Smooth muscle cell (in vitro differentiated cells): ENCODE results near the gene LAMTOR2. TPM values are rescaled to one million over a fixed set of nuclear protein-coding genes. Genes with fewer than 3 reads are reported as not detected.
"Not testable (repeated sequence)": the region's sequence is repeated elsewhere in the genome, so short reads cannot be mapped to it uniquely, and the experiment has no call there.

Experiments
- DNase-seq: peaks from one replicate; lab custom pipeline; 2025; ENCODE audit not compliant: unreplicated experiment; lab: John Stamatoyannopoulos, UW
- H2AFZ ChIP-seq: fragments of 200-600 bp; sonication (generic); 2 replicates; pipeline ENCODE4 v1.6.0; 2016; ENCODE audit warnings: antibody characterized with exemption, low read depth, mild to moderate bottlenecking
- H3F3A ChIP-seq: fragments of 200-600 bp; sonication (generic); 2 replicates; pipeline ENCODE4 v1.6.0; 2017; ENCODE audit warnings: antibody characterized with exemption, low read depth
- H3K27ac ChIP-seq: fragments of 200-600 bp; sonication (generic); 2 replicates; pipeline ENCODE4 v1.5.1; 2016; ENCODE audit warnings: low read depth, mild to moderate bottlenecking
- H3K27me3 ChIP-seq: fragments of 200-600 bp; sonication (generic); 2 replicates; pipeline ENCODE4 v1.6.1; 2016; ENCODE audit warnings: low read depth, mild to moderate bottlenecking
- H3K36me3 ChIP-seq: fragments of 200-600 bp; sonication (generic); 2 replicates; pipeline ENCODE4 v1.5.1; 2016; ENCODE audit warnings: low read depth
- H3K4me1 ChIP-seq: fragments of 200-600 bp; sonication (generic); 2 replicates; pipeline ENCODE4 v1.5.1; 2016; ENCODE audit warnings: low read depth
- H3K4me2 ChIP-seq: fragments of 200-600 bp; sonication (generic); 2 replicates; pipeline ENCODE4 v1.6.0; 2016; ENCODE audit warnings: mild to moderate bottlenecking
- H3K4me3 ChIP-seq: fragments of 200-600 bp; sonication (generic); 2 replicates; pipeline ENCODE4 v1.5.1; 2016; ENCODE audit warnings: mild to moderate bottlenecking
- H3K79me2 ChIP-seq: fragments of 200-600 bp; sonication (generic); 2 replicates; pipeline ENCODE4 v1.6.0; 2016; ENCODE audit warnings: low read depth, mild to moderate bottlenecking
- H3K9ac ChIP-seq: fragments of 200-600 bp; sonication (generic); 2 replicates; pipeline ENCODE4 v1.6.0; 2016; ENCODE audit warnings: low read depth
- H3K9me3 ChIP-seq: fragments of 200-600 bp; sonication (generic); replicated peaks from 2 replicates; pipeline ENCODE4 v1.5.1; 2016; ENCODE audit warnings: low read depth
- H4K20me1 ChIP-seq: fragments of 200-600 bp; sonication (generic); 2 replicates; pipeline ENCODE4 v1.6.0; 2016; ENCODE audit warnings: low read depth
- WGBS: methylation state at CpG from one replicate; pipeline ENCODE4 v1.1.7; 2016; ENCODE audit warnings: low lambda C conversion rate; 5-methylcytosine and 5-hydroxymethylcytosine counted together
- polyA plus RNA-seq: library from polyadenylated mRNA; unstranded; fragments of >200 nt; fragmentation: Nextera tagmentation; extraction: Ambion mirVana; gene quantifications from 2 replicates; pipeline ENCODE4 v1.2.1, GENCODE V29; 2016
- total RNA-seq: library from RNA; depleted of rRNA; stranded (reverse); fragments of >200 nt; gene quantifications from 2 replicates; pipeline ENCODE4 v1.2.3, GENCODE V29; 2014
- TF ChIP-seq, protein P1 (sequence below): fragments of 200-600 bp; sonication (generic); IDR thresholded peaks from 2 replicates; pipeline ENCODE4 v1.5.1; 2017; ENCODE audit warnings: borderline replicate concordance, mild to moderate bottlenecking, antibody characterized with exemption; ENCODE audit not compliant: insufficient read depth, poor library complexity, severe bottlenecking

LAMTOR2 gene
- total and polyA plus RNA-seq, 2 experiments from 2014 or later = 55.1 to 146 TPM

DNA sequence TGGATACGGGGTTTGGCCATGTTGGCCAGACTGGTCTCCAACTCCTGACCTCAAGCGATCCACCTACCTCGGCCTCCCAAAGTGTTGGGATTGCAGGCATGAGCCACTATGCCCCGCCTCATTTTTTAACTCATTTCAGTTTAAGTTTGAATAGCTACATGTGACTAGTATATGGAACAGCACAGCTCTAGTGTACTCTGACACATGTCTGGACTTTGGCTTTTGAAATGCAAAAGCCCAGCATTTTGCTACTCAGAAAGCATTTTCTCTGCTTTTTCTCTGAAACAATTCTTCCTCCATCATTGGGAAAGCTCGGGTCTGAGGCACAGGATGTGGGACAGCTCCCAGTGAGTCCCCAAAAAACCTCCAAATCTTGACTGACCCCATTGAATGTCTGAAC lies 29.8 kb upstream of the LAMTOR2 start:
- no peak overlapping the region for H3K4me2 ChIP-seq
- WGBS = 95% methylated on average over 5 of the region's 5 CpGs

DNA sequence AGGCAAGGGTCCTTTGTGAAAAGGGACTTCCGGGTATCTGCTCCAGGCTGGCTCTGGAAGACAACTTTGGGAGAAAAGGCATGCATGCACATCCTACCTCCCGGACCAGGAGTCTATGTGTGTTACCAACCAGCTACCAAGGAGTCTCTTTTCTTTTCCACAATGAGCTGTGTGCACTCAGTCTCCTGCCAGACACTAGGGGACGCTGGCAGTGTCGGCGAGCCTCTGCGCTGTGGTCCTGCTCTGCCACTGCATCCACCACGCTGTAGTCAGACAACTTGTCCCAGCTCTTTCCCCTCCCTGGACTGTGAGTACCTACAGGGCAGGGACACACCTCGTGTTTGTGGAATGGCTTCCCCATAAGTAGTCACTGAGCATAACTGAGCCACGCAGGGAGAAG lies 28.7 kb upstream of the LAMTOR2 start:
- no peak overlapping the region for H3K9ac ChIP-seq
- H3K4me1 ChIP-seq = no peaks in the 10 kb centered on the region
- no peaks in the 10 kb centered on the region for H3F3A ChIP-seq
- H3K79me2 ChIP-seq = no peaks in the 10 kb centered on the region
- no peak overlapping the region for H3K4me3 ChIP-seq
- H2AFZ ChIP-seq = no peak overlapping the region
- TF ChIP-seq, protein P1, sequence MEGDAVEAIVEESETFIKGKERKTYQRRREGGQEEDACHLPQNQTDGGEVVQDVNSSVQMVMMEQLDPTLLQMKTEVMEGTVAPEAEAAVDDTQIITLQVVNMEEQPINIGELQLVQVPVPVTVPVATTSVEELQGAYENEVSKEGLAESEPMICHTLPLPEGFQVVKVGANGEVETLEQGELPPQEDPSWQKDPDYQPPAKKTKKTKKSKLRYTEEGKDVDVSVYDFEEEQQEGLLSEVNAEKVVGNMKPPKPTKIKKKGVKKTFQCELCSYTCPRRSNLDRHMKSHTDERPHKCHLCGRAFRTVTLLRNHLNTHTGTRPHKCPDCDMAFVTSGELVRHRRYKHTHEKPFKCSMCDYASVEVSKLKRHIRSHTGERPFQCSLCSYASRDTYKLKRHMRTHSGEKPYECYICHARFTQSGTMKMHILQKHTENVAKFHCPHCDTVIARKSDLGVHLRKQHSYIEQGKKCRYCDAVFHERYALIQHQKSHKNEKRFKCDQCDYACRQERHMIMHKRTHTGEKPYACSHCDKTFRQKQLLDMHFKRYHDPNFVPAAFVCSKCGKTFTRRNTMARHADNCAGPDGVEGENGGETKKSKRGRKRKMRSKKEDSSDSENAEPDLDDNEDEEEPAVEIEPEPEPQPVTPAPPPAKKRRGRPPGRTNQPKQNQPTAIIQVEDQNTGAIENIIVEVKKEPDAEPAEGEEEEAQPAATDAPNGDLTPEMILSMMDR = peak; percentile 45
- H3K9me3 ChIP-seq = no peaks in the 10 kb centered on the region
- peak; percentile 2 for DNase-seq
- H3K36me3 ChIP-seq = no peaks in the 10 kb centered on the region
- WGBS = 17% methylated on average over 9 of the region's 9 CpGs
- no peak overlapping the region for H3K4me2 ChIP-seq
- H4K20me1 ChIP-seq = no peaks in the 10 kb centered on the region
- no peak overlapping the region for H3K27ac ChIP-seq
- H3K27me3 ChIP-seq = no peaks in the 10 kb centered on the region

More for the DNA sequence above, 29.8 kb upstream of the LAMTOR2 start:
- DNase-seq = no peak
- Histone ChIP-seq H3K9ac (no peak overlapping the region), H4K20me1 (peaks cover 2% of the 10 kb centered on the region), H3K27me3 (no peaks in the 10 kb centered on the region), H3K36me3 (no peaks in the 10 kb centered on the region), H3K9me3 (no peaks in the 10 kb centered on the region), H3K79me2 (peaks cover 9% of the 10 kb centered on the region), H3K4me3 (no peak overlapping the region), H3F3A (no peaks in the 10 kb centered on the region), H3K4me1 (peaks cover 3% of the 10 kb centered on the region), H3K27ac (no peak overlapping the region), H2AFZ (no peak overlapping the region)
- TF ChIP-seq, protein P1 = no peak

DNA sequence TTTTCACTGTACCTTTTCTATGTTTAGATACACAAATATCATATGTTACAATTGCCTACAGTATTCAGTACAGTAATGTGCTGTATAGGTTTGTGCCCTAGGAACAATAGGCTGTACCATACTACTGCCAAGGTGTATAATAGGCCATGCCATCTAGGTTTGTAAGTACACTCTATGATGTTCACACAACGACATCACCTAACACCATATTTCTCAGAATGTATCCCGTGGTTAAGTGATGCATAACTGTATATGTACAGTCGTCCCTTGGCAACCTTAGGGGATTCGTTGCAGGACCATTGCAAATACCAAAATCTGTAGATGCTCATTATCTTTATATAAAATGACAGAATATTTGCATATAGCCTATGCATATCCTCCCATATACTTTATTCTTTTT lies 28.0 kb upstream of the LAMTOR2 start:
- Histone ChIP-seq H2AFZ (no peak overlapping the region), H3K79me2 (no peaks in the 10 kb centered on the region), H3K4me1 (no peaks in the 10 kb centered on the region), H3K4me3 (no peak overlapping the region), H3K36me3 (no peaks in the 10 kb centered on the region), H3K27ac (no peak overlapping the region), H3K9me3 (no peaks in the 10 kb centered on the region), H3F3A (no peaks in the 10 kb centered on the region), H3K27me3 (no peaks in the 10 kb centered on the region), H3K9ac (no peak overlapping the region), H3K4me2 (no peak overlapping the region), H4K20me1 (no peaks in the 10 kb centered on the region)
- WGBS = 90% methylated on average over 4 of the region's 4 CpGs
- no peak for DNase-seq
- TF ChIP-seq, protein P1 = no peak

DNA sequence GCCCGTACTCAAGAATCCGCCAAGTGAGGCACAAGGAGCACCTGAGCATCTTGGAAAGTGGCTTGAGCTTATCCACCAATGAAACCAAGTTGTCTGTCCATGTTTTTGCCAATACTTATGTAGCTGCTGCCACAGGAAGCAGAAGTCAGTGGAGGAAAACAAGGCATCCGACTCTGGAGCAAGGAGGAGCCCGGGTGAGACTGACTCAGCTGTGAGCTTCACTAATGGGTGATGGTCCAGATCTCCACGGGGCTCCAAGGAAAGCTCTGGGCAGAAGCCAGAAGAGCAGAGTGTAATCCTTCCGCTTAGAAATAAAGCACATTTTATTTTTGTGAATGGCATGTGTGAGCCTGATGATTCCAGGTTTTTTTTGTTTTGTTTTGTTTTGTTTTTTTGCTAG lies 21.6 kb upstream of the LAMTOR2 start:
- Histone ChIP-seq H3K27ac (no peak overlapping the region), H3K27me3 (no peaks in the 10 kb centered on the region), H3K36me3 (no peaks in the 10 kb centered on the region), H3K4me2 (no peak overlapping the region), H3K9me3 (no peaks in the 10 kb centered on the region), H3F3A (no peaks in the 10 kb centered on the region), H3K9ac (no peak overlapping the region), H3K4me1 (no peaks in the 10 kb centered on the region), H3K4me3 (no peak overlapping the region), H2AFZ (no peak overlapping the region), H3K79me2 (no peaks in the 10 kb centered on the region), H4K20me1 (no peaks in the 10 kb centered on the region)
- TF ChIP-seq, protein P1 = no peak
- 84% methylated on average over 6 of the region's 6 CpGs for WGBS
- no peak for DNase-seq

DNA sequence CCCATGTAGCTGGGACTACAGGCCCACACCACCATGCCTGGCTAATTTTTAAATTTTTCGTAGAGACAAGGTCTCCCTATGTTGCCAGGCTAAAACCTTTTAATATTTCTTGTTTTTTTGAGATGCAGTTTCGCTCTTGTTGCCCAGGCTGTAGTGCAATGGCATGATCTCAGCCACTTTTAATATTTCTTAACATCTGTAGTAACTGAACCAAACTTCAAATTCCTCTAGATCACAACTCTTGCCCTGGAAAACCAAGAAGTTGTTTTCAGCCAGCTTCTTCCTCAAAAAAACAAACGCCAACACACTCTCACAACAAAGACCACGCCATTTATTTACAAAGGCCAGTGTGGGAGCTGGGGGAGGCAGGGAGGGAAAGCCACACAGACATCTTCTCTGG lies 19.6 kb upstream of the LAMTOR2 start:
- H3K79me2 ChIP-seq, H4K20me1 ChIP-seq, H3F3A ChIP-seq, H3K4me1 ChIP-seq, H3K4me3 ChIP-seq, H3K9me3 ChIP-seq, H2AFZ ChIP-seq, H3K27me3 ChIP-seq, H3K9ac ChIP-seq, DNase-seq, H3K4me2 ChIP-seq, H3K36me3 ChIP-seq, H3K27ac ChIP-seq: not testable (repeated sequence)
- WGBS = 95% methylated on average over 4 of the region's 4 CpGs
